HG03521 (cell line): ENCODE data around the gene TSHZ1.

Source experiments
- ATAC-seq: cut with Tn5 transposase; IDR thresholded peaks from one replicate; pipeline ENCODE4 v1.9.1; 2021; ENCODE audit warnings: mild to moderate bottlenecking, moderate library complexity; ENCODE audit not compliant: unreplicated experiment

Gene TSHZ1

DNA sequence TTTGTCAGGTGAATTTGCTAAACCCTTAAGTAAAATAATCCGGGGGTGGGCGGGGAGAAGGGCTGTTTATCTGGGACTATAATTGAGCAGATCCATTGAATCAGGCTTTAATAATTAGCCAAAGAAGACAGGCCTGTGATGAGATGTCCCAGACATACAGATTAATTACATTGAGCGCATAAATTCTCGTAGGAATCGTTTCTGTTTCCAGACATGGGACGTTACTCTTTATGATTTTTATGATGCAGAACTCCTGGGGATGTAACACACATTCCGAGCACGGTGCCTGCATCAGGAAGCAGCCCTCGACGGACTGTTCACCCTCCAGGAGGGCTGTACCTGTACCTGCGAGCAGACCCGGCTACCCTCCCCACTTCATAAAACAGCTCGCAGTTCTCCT, 128.0 kb downstream of the TSHZ1 start:
- ATAC-seq: no peak
